Hepatocyte (in vitro differentiated cells): Measurements from ENCODE around the gene PDXP.

Source experiments
- CTCF ChIP-seq: fragments of 200-600 bp; sonication (generic); IDR thresholded peaks from 2 replicates; pipeline ENCODE4 v1.5.1; 2016; ENCODE audit warnings: antibody characterized with exemption, mild to moderate bottlenecking; ENCODE audit not compliant: poor library complexity
- EZH2 ChIP-seq: fragments of 200-600 bp; sonication (generic); IDR thresholded peaks from 2 replicates; pipeline ENCODE4 v1.6.1; 2016; ENCODE audit warnings: antibody characterized with exemption, mild to moderate bottlenecking, borderline replicate concordance
- EZH2phosphoT487 ChIP-seq: fragments of 200-600 bp; sonication (generic); IDR thresholded peaks from one replicate; pipeline ENCODE4 v1.6.1; 2018; ENCODE audit warnings: antibody characterized with exemption, mild to moderate bottlenecking, low read depth, moderate library complexity; ENCODE audit not compliant: unreplicated experiment, severe bottlenecking

GRCh38 chr22:37692627-37693285 is 34.2 kb downstream of the PDXP start:
- no peak for TF ChIP-seq CTCF
- TF ChIP-seq EZH2 = no peak
- no peak for TF ChIP-seq EZH2phosphoT487
